ENCODE data around the gene ABCF2. TPM values are rescaled to one million over a fixed set of nuclear protein-coding genes. Genes with fewer than 3 reads are reported as not detected.

Gene ABCF2
- total RNA-seq, 1 experiment from 2014 or later: 63.7 TPM

DNA sequence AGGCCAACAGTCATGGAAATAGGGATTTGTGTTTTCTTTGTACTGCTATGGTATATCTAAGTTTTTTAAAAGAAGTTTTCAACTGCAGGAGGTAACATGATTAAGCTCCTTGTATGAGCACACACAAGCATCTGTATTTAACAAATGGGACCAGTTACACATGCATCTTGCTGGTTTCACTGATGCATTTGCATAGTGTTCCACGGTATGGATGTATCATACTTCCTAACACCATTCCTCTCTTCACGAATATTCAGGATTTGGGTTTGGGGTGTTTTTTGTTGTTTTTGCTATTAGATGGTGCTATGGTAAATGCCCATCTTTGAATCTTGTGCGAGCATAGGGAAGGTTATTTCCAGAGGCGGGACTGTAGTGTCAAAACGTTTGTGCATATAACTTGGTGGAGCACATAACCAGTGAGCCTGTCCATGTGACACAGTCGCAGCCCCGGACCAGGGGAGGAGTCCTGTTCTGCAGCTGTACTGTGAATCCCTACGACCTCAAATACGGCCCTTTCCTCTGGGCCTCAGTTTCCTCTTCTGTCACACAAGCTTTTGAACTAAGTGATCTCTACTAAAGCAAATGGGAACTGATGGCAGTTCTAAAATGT is 18.6 kb downstream of the ABCF2 start:
- ChIA-PET CTCF (no interaction called here), RAD21 (ENCODE audit: low non-redundant PET in 1 of 2, low total read pairs in 2 of 2, uncharacterized antibody in 2 of 2, unreplicated experiment in 2 of 2) (no interaction called here), POLR2A (no interaction called here)
- TF ChIP-seq EGR1 (IDR thresholded peaks at IDR 0.05; ENCODE audit: low read depth) (no peak), YY1 (IDR thresholded peaks at IDR 0.05; ENCODE audit: extremely low read depth, insufficient replicate concordance, low read depth, low read length) (no peak), ZNF274 (IDR thresholded peaks at IDR 0.05; ENCODE audit: low read depth, low read length) (no peak), FOSL1 (IDR thresholded peaks at IDR 0.05; ENCODE audit: low read depth) (no peak), ZFX (IDR thresholded peaks at IDR 0.05) (no peak), CEBPB (IDR thresholded peaks at IDR 0.05; ENCODE audit: low read depth) (no peak), POLR2AphosphoS5 (IDR thresholded peaks at IDR 0.05; ENCODE audit: low read depth, low read length) (no peak), SRF (IDR thresholded peaks at IDR 0.05; ENCODE audit: low read depth) (no peak), EZH2 (IDR thresholded peaks at IDR 0.05) (no peak), SIN3A (IDR thresholded peaks at IDR 0.05; ENCODE audit: low read depth) (no peak)
- TF ChIP-seq, protein P1, sequence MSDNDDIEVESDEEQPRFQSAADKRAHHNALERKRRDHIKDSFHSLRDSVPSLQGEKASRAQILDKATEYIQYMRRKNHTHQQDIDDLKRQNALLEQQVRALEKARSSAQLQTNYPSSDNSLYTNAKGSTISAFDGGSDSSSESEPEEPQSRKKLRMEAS (IDR thresholded peaks at IDR 0.05): no peak
- no peak for ATAC-seq
- intact Hi-C loops (cut with micrococcal nuclease): no loop called here
- BruUV-seq (replicated peaks): no TSS peak
- Histone ChIP-seq H3K4me1 (ENCODE audit: control insufficient read depth in 1 of 2, insufficient read depth in 2 of 2, low read length in 2 of 2) (no peaks in the 10 kb centered on the region), H3K36me3 (ENCODE audit: control insufficient read depth in 1 of 2, insufficient read depth in 2 of 2, low read length in 2 of 2) (peaks cover 0 to 11% of the 10 kb centered on the region in 2 experiments; a peak in 2 of 4 replicates), H3K27ac (ENCODE audit: low read depth, low read length) (no peak overlapping the region), H3K4me2 (ENCODE audit: low read length) (no peak overlapping the region), H3K9me3 (ENCODE audit: control insufficient read depth in 1 of 2, insufficient read depth in 1 of 2, low read depth in 1 of 2, low read length in 2 of 2) (no peaks in the 10 kb centered on the region), H3K79me2 (ENCODE audit: insufficient read depth, low read length) (no peaks in the 10 kb centered on the region), H3K27me3 (ENCODE audit: insufficient read depth, low read length) (no peaks in the 10 kb centered on the region), H2AFZ (ENCODE audit: low read depth, low read length, poor library complexity, severe bottlenecking) (no peak overlapping the region), H3K9me2 (ENCODE audit: insufficient read depth) (no peaks in the 10 kb centered on the region), H4K20me1 (ENCODE audit: insufficient read depth) (no peaks in the 10 kb centered on the region), H3K4me3 (replicated peaks in 1 of 2; ENCODE audit: low read depth in 1 of 2, low read length in 2 of 2) (no peak overlapping the region), H3K9ac (ENCODE audit: low read length) (no peak overlapping the region)
- no peak for DNase-seq (ENCODE audit: low read depth, low spot score)

DNA sequence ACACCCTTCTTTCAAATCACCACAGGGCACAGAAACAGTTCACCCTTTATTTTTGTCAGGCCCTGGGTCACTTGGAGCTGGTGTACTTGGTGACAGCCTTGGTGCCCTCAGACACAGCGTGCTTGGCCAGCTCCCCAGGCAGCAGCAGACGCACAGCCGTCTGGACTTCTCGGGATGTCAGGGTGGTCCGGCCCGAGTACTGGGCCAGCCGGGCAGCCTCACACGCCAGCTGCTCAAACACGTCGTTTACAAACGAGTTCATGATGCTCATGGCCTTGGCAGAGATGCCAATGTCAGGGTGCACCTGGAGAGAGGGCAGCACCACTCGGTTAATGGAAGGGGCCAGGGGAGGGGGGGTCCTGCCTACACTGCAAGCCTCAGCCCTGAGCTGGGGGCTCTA is 19.2 kb downstream of the ABCF2 start:
- intact Hi-C loops (cut with micrococcal nuclease): no loop called here
- Histone ChIP-seq H3K4me1 (ENCODE audit: control insufficient read depth in 1 of 2, insufficient read depth in 2 of 2, low read length in 2 of 2) (no peaks in the 10 kb centered on the region), H3K9ac (ENCODE audit: low read length) (no peak overlapping the region), H3K27ac (ENCODE audit: low read depth, low read length) (no peak overlapping the region), H3K9me2 (ENCODE audit: insufficient read depth) (no peaks in the 10 kb centered on the region), H3K4me2 (ENCODE audit: low read length) (no peak overlapping the region), H2AFZ (ENCODE audit: low read depth, low read length, poor library complexity, severe bottlenecking) (no peak overlapping the region), H4K20me1 (ENCODE audit: insufficient read depth) (no peaks in the 10 kb centered on the region), H3K9me3 (ENCODE audit: control insufficient read depth in 1 of 2, insufficient read depth in 1 of 2, low read depth in 1 of 2, low read length in 2 of 2) (no peaks in the 10 kb centered on the region), H3K27me3 (ENCODE audit: insufficient read depth, low read length) (no peaks in the 10 kb centered on the region), H3K36me3 (ENCODE audit: control insufficient read depth in 1 of 2, insufficient read depth in 2 of 2, low read length in 2 of 2) (peaks cover 0 to 6% of the 10 kb centered on the region in 2 experiments; a peak in 2 of 4 replicates), H3K4me3 (replicated peaks in 1 of 2; ENCODE audit: low read depth in 1 of 2, low read length in 2 of 2) (no peak overlapping the region), H3K79me2 (ENCODE audit: insufficient read depth, low read length) (no peaks in the 10 kb centered on the region)
- ATAC-seq (no peak), DNase-seq (ENCODE audit: low read depth, low spot score) (no peak)
- CTCF ChIA-PET: no interaction called here
- no TSS peak for BruUV-seq (replicated peaks)
- POLR2A ChIA-PET: no interaction called here
- TF ChIP-seq ZNF274 (IDR thresholded peaks at IDR 0.05; ENCODE audit: low read depth, low read length): no peak
- TF ChIP-seq, protein P2, sequence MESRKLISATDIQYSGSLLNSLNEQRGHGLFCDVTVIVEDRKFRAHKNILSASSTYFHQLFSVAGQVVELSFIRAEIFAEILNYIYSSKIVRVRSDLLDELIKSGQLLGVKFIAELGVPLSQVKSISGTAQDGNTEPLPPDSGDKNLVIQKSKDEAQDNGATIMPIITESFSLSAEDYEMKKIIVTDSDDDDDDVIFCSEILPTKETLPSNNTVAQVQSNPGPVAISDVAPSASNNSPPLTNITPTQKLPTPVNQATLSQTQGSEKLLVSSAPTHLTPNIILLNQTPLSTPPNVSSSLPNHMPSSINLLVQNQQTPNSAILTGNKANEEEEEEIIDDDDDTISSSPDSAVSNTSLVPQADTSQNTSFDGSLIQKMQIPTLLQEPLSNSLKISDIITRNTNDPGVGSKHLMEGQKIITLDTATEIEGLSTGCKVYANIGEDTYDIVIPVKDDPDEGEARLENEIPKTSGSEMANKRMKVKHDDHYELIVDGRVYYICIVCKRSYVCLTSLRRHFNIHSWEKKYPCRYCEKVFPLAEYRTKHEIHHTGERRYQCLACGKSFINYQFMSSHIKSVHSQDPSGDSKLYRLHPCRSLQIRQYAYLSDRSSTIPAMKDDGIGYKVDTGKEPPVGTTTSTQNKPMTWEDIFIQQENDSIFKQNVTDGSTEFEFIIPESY (IDR thresholded peaks at IDR 0.05; ENCODE audit: extremely low read depth, insufficient replicate concordance, low read length): no peak
- TF ChIP-seq YY1 (IDR thresholded peaks at IDR 0.05; ENCODE audit: extremely low read depth, insufficient replicate concordance, low read depth, low read length): no peak
- TF ChIP-seq, protein P3, sequence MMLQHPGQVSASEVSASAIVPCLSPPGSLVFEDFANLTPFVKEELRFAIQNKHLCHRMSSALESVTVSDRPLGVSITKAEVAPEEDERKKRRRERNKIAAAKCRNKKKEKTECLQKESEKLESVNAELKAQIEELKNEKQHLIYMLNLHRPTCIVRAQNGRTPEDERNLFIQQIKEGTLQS (IDR thresholded peaks at IDR 0.05): no peak
- no peak for TF ChIP-seq SIN3A (IDR thresholded peaks at IDR 0.05; ENCODE audit: low read depth)
- RAD21 ChIA-PET (ENCODE audit: low non-redundant PET in 1 of 2, low total read pairs in 2 of 2, uncharacterized antibody in 2 of 2, unreplicated experiment in 2 of 2): no interaction called here
